GM12873 (cell line): ENCODE data around the gene CPA1.

Experiments used
- CTCF ChIP-seq: IDR thresholded peaks from 2 replicates; pipeline ENCODE4 v1.5.1; 2012; ENCODE audit warnings: low read depth, mild to moderate bottlenecking, moderate library complexity, low read length, control low read depth; ENCODE audit not compliant: insufficient read depth; ENCODE audit errors: missing control alignments

Gene CPA1

GRCh38 chr7:130386876-130387275 is 6.6 kb downstream of the CPA1 start:
- TF ChIP-seq CTCF = no peak

- TF ChIP-seq CTCF = no peak
Measured at GRCh38 chr7:130387306-130387627, 7.0 kb downstream of the CPA1 start.

GRCh38 chr7:130387628-130388403 is 7.5 kb downstream of the CPA1 start:
- no peak for TF ChIP-seq CTCF

GRCh38 chr7:130388671-130389070 is 8.4 kb downstream of the CPA1 start:
- TF ChIP-seq CTCF = no peak

GRCh38 chr7:130390486-130390885 is 10.2 kb downstream of the CPA1 start:
- no peak for TF ChIP-seq CTCF

- no peak for TF ChIP-seq CTCF
Measured at GRCh38 chr7:130393101-130393561, 12.8 kb downstream of the CPA1 start.

GRCh38 chr7:130393841-130394411 is 13.6 kb downstream of the CPA1 start:
- no peak for TF ChIP-seq CTCF
